Activated CD4-positive, alpha-beta T cell treated with anti-CD3 and anti-CD28 coated beads, Interleukin-2, amount 10 ng/mL, durations not matched to agents 24 days and 14 days (primary cell): ENCODE data around the gene OTUB2. TPM values are rescaled to one million over a fixed set of nuclear protein-coding genes. Genes with fewer than 3 reads are reported as not detected.

Source experiments
- DNase-seq: peaks from one replicate; pipeline ENCODE4 v3.0.0; 2022
- H3K27ac Mint-ChIP-seq: one replicate; pipeline ENCODE4 v1.8.0; 2022; ENCODE audit warnings: mild to moderate bottlenecking, mixed read lengths
- H3K27me3 Mint-ChIP-seq: one replicate; pipeline ENCODE4 v1.8.0; 2022; ENCODE audit warnings: mixed read lengths
- H3K36me3 Mint-ChIP-seq: one replicate; pipeline ENCODE4 v1.8.0; 2022; ENCODE audit warnings: low read depth, mild to moderate bottlenecking, mixed read lengths
- H3K4me1 Mint-ChIP-seq: one replicate; pipeline ENCODE4 v1.8.0; 2021; ENCODE audit warnings: mixed read lengths
- H3K4me3 Mint-ChIP-seq: one replicate; pipeline ENCODE4 v1.8.0; 2022; ENCODE audit warnings: mild to moderate bottlenecking, moderate library complexity, mixed read lengths
- H3K9me3 Mint-ChIP-seq: one replicate; pipeline ENCODE4 v1.8.0; 2021; ENCODE audit warnings: mixed read lengths
- intact Hi-C: fragments of 100-400 bp; cut with micrococcal nuclease; formaldehyde crosslinking; loops from one replicate; pipeline ENCODE4 v1.15.1; 2023
- total RNA-seq: library from RNA; stranded (reverse); gene quantifications from 2 replicates; pipeline ENCODE4 v1.2.3, GENCODE V29; 2022

The OTUB2 gene
- total RNA-seq, 1 donor from 2014 or later, result 1.7 TPM

GRCh38 chr14:94044476-94045091 is 18.4 kb downstream of the OTUB2 start:
- DNase-seq, result no peak
- intact Hi-C loops, result no loop called here
- H3K27ac Mint-ChIP-seq, result no peak overlapping the region
- no peak overlapping the region for H3K4me3 Mint-ChIP-seq
- H3K27me3 Mint-ChIP-seq, result no peaks in the 10 kb centered on the region
- H3K9me3 Mint-ChIP-seq, result no peaks in the 10 kb centered on the region
- H3K36me3 Mint-ChIP-seq, result peaks cover 24% of the 10 kb centered on the region
- no peaks in the 10 kb centered on the region for H3K4me1 Mint-ChIP-seq

GRCh38 chr14:94045101-94045500 is 19.0 kb downstream of the OTUB2 start:
- no peaks in the 10 kb centered on the region for H3K9me3 Mint-ChIP-seq
- no peaks in the 10 kb centered on the region for H3K4me1 Mint-ChIP-seq
- no peak overlapping the region for H3K27ac Mint-ChIP-seq
- peaks cover 27% of the 10 kb centered on the region for H3K36me3 Mint-ChIP-seq
- H3K4me3 Mint-ChIP-seq, result no peak overlapping the region
- no peak for DNase-seq
- intact Hi-C loops, result no loop called here
- no peaks in the 10 kb centered on the region for H3K27me3 Mint-ChIP-seq

- no peaks in the 10 kb centered on the region for H3K9me3 Mint-ChIP-seq
- peaks cover 34% of the 10 kb centered on the region for H3K36me3 Mint-ChIP-seq
- H3K27me3 Mint-ChIP-seq, result no peaks in the 10 kb centered on the region
- H3K4me1 Mint-ChIP-seq, result no peaks in the 10 kb centered on the region
- no peak overlapping the region for H3K27ac Mint-ChIP-seq
- no peak overlapping the region for H3K4me3 Mint-ChIP-seq
- DNase-seq, result no peak
- intact Hi-C loops, result no loop called here
Observed at GRCh38 chr14:94045563-94046345, 19.6 kb downstream of the OTUB2 start.

GRCh38 chr14:94046696-94047250 is 20.6 kb downstream of the OTUB2 start:
- DNase-seq, result no peak
- peaks cover 44% of the 10 kb centered on the region for H3K36me3 Mint-ChIP-seq
- H3K27me3 Mint-ChIP-seq, result no peaks in the 10 kb centered on the region
- no peak overlapping the region for H3K4me3 Mint-ChIP-seq
- H3K27ac Mint-ChIP-seq, result no peak overlapping the region
- intact Hi-C loops, result no loop called here
- H3K9me3 Mint-ChIP-seq, result no peaks in the 10 kb centered on the region
- H3K4me1 Mint-ChIP-seq, result peaks cover 2% of the 10 kb centered on the region

- intact Hi-C loops, result no loop called here
- Mint-ChIP-seq H3K27ac (no peak overlapping the region), H3K9me3 (no peaks in the 10 kb centered on the region), H3K4me1 (peaks cover 8% of the 10 kb centered on the region), H3K4me3 (no peak overlapping the region), H3K36me3 (peaks cover 51% of the 10 kb centered on the region), H3K27me3 (no peaks in the 10 kb centered on the region)
- DNase-seq, result no peak
Observed at GRCh38 chr14:94047581-94047980, 21.4 kb downstream of the OTUB2 start.

GRCh38 chr14:94048691-94049624 is 22.8 kb downstream of the OTUB2 start:
- H3K27ac Mint-ChIP-seq, result no peak overlapping the region
- H3K36me3 Mint-ChIP-seq, result peaks cover 58% of the 10 kb centered on the region
- no peak for DNase-seq

GRCh38 chr14:94049625-94050023 is 23.5 kb downstream of the OTUB2 start:
- Mint-ChIP-seq H3K36me3 (peaks cover 65% of the 10 kb centered on the region), H3K4me1 (peaks cover 18% of the 10 kb centered on the region), H3K9me3 (no peaks in the 10 kb centered on the region), H3K27me3 (no peaks in the 10 kb centered on the region), H3K27ac (peak overlapping the region; percentile 58), H3K4me3 (no peak overlapping the region)
- no peak for DNase-seq
- intact Hi-C loops, result no loop called here

More at GRCh38 chr14:94048691-94049624, 22.8 kb downstream of the OTUB2 start:
- peaks cover 12% of the 10 kb centered on the region for H3K4me1 Mint-ChIP-seq
- H3K27me3 Mint-ChIP-seq, result no peaks in the 10 kb centered on the region
- no peak overlapping the region for H3K4me3 Mint-ChIP-seq
- intact Hi-C loops, result no loop called here
- no peaks in the 10 kb centered on the region for H3K9me3 Mint-ChIP-seq

GRCh38 chr14:94050231-94050880 is 24.2 kb downstream of the OTUB2 start:
- Mint-ChIP-seq H3K4me1 (peaks cover 24% of the 10 kb centered on the region), H3K9me3 (no peaks in the 10 kb centered on the region), H3K4me3 (no peak overlapping the region), H3K36me3 (peaks cover 68% of the 10 kb centered on the region), H3K27me3 (no peaks in the 10 kb centered on the region), H3K27ac (no peak overlapping the region)
- intact Hi-C loops, result no loop called here
- DNase-seq, result no peak

GRCh38 chr14:94051115-94051514 is 25.0 kb downstream of the OTUB2 start:
- no peak for DNase-seq
- no peak overlapping the region for H3K27ac Mint-ChIP-seq
- peaks cover 30% of the 10 kb centered on the region for H3K4me1 Mint-ChIP-seq
- no peaks in the 10 kb centered on the region for H3K27me3 Mint-ChIP-seq
- intact Hi-C loops, result no loop called here
- H3K36me3 Mint-ChIP-seq, result peaks cover 73% of the 10 kb centered on the region
- H3K9me3 Mint-ChIP-seq, result no peaks in the 10 kb centered on the region
- H3K4me3 Mint-ChIP-seq, result no peak overlapping the region

GRCh38 chr14:94051779-94052178 is 25.6 kb downstream of the OTUB2 start:
- H3K9me3 Mint-ChIP-seq, result no peaks in the 10 kb centered on the region
- intact Hi-C loops, result loop anchor here (2.0 kb wide), 1 partner anchor 15 kb away; no protein-coding TSS in a partner anchor
- peak overlapping the region; percentile 23 for H3K27ac Mint-ChIP-seq
- H3K4me3 Mint-ChIP-seq, result no peak overlapping the region
- peaks cover 34% of the 10 kb centered on the region for H3K4me1 Mint-ChIP-seq
- H3K27me3 Mint-ChIP-seq, result no peaks in the 10 kb centered on the region
- DNase-seq, result no peak
- peaks cover 79% of the 10 kb centered on the region for H3K36me3 Mint-ChIP-seq

- no peaks in the 10 kb centered on the region for H3K9me3 Mint-ChIP-seq
- intact Hi-C loops, result loop anchor here (2.0 kb wide), 1 partner anchor 15 kb away; no protein-coding TSS in a partner anchor
- H3K4me3 Mint-ChIP-seq, result no peak overlapping the region
- H3K27me3 Mint-ChIP-seq, result no peaks in the 10 kb centered on the region
- peaks cover 80% of the 10 kb centered on the region for H3K36me3 Mint-ChIP-seq
- no peak for DNase-seq
- peaks cover 38% of the 10 kb centered on the region for H3K4me1 Mint-ChIP-seq
- peak overlapping the region; percentile 23 for H3K27ac Mint-ChIP-seq
Observed at GRCh38 chr14:94052199-94052598, 26.1 kb downstream of the OTUB2 start.

GRCh38 chr14:94052662-94053061 is 26.5 kb downstream of the OTUB2 start:
- no peak for DNase-seq
- H3K27ac Mint-ChIP-seq, result peak overlapping the region; percentile 23
- H3K4me3 Mint-ChIP-seq, result no peak overlapping the region
- H3K27me3 Mint-ChIP-seq, result no peaks in the 10 kb centered on the region
- peaks cover 79% of the 10 kb centered on the region for H3K36me3 Mint-ChIP-seq
- intact Hi-C loops, result loop anchor here (2.0 kb wide), 1 partner anchor 16 kb away; no protein-coding TSS in a partner anchor
- no peaks in the 10 kb centered on the region for H3K9me3 Mint-ChIP-seq
- peaks cover 43% of the 10 kb centered on the region for H3K4me1 Mint-ChIP-seq

- peaks cover 53% of the 10 kb centered on the region for H3K4me1 Mint-ChIP-seq
- peaks cover 82% of the 10 kb centered on the region for H3K36me3 Mint-ChIP-seq
- intact Hi-C loops, result no loop called here
- H3K4me3 Mint-ChIP-seq, result no peak overlapping the region
- no peaks in the 10 kb centered on the region for H3K27me3 Mint-ChIP-seq
- peak overlapping the region; percentile 13 for H3K27ac Mint-ChIP-seq
- no peak for DNase-seq
- H3K9me3 Mint-ChIP-seq, result no peaks in the 10 kb centered on the region
Observed at GRCh38 chr14:94054401-94054800, 28.3 kb downstream of the OTUB2 start.
